HepG2 (cell line): Measurements from ENCODE around the gene IL17RC. TPM values are rescaled to one million over a fixed set of nuclear protein-coding genes. Genes with fewer than 3 reads are reported as not detected.

ENCODE experiments used
- ATAC-seq: fragments of 200-7000 bp; cut with Tn5 transposase; 3 replicates; pipeline ENCODE4 v1.9.1; 2020; ENCODE audit warnings: mild to moderate bottlenecking, moderate library complexity
- BruUV-seq: library from RNA; stranded (reverse); fragments of 400-500 nt; replicated peaks from 2 replicates; lab custom pipeline; 2021; lab: Mats Ljungman, UMichigan
- CTCF ChIA-PET: fragments of 300-600 bp; formaldehyde crosslinking; extraction: SDS; loops from one replicate; lab custom pipeline; 2021; ENCODE audit warnings: low total read pairs, inconsistent platforms, low intra/inter-chr PET ratio; lab: Yijun Ruan, JAX
- POLR2A ChIA-PET: fragments of 350-600 bp; sonication (Branson Sonifier 250); formaldehyde crosslinking; loops from one replicate; lab custom pipeline; 2020; ENCODE audit warnings: antibody characterized with exemption, inconsistent platforms; lab: Yijun Ruan, JAX
- DNase-seq: peaks from one replicate; pipeline ENCODE4 v3.0.0-alpha.2; 2015; ENCODE audit warnings: low spot score
- FAIRE-seq: peaks from 3 replicates; lab custom pipeline; 2011; peaks lifted over from hg19 to GRCh38; lab: Jason Lieb, UNC
- H2AFZ ChIP-seq: one replicate; pipeline ENCODE4 v1.6.1; 2011; ENCODE audit warnings: low read length, inconsistent platforms
- H3K27ac ChIP-seq: fragments of 300-600 bp; 3 replicates; pipeline ENCODE4 v1.8.0; 2011; ENCODE audit warnings: mixed run types, mild to moderate bottlenecking, mixed read lengths, low read length, inconsistent platforms; ENCODE audit not compliant: insufficient read depth; ENCODE audit errors: extremely low read length
- H3K27me3 ChIP-seq, 2 experiments: fragments of 200-600 bp in 1 of 2; 2 replicates in 1 of 2; 3 replicates in 1 of 2; pipeline versions ENCODE4 v1.6.0 to v1.8.0; 2011; ENCODE audit warnings: low read length in 2 of 2, mild to moderate bottlenecking in 2 of 2, moderate library complexity in 2 of 2, inconsistent platforms in 1 of 2; ENCODE audit not compliant: insufficient read depth in 2 of 2, control insufficient read depth in 1 of 2
- H3K36me3 ChIP-seq, 2 experiments: fragments of 200-600 bp in 1 of 2; replicated peaks in 1 of 2; 2 replicates in 1 of 2; 3 replicates in 1 of 2; pipeline versions ENCODE4 v1.5.1 to v1.8.0; 2011; ENCODE audit warnings: low read length in 2 of 2, inconsistent platforms in 1 of 2; ENCODE audit not compliant: insufficient read depth in 2 of 2, control insufficient read depth in 1 of 2
- H3K4me1 ChIP-seq: 2 replicates; pipeline ENCODE4 v1.5.1; 2012; ENCODE audit warnings: low read length, inconsistent platforms; ENCODE audit not compliant: insufficient read depth
- H3K4me2 ChIP-seq: 2 replicates; pipeline ENCODE4 v1.6.0; 2011; ENCODE audit warnings: low read depth, low read length, inconsistent platforms
- H3K4me3 ChIP-seq, 3 experiments: fragments of 200-600 bp in 1 of 3; sonication (generic), shearing (Covaris generic) in 1 of 3; replicated peaks in 1 of 3; 2 replicates each; pipeline ENCODE4 v1.5.1; 2011 to 2016; ENCODE audit warnings: low read length in 3 of 3, inconsistent platforms in 2 of 3, low read depth in 2 of 3, mild to moderate bottlenecking in 2 of 3, control low read depth in 1 of 3, mixed read lengths in 1 of 3; ENCODE audit not compliant: insufficient read depth in 1 of 3
- H3K79me2 ChIP-seq: one replicate; pipeline ENCODE4 v1.6.1; 2011; ENCODE audit warnings: low read length, inconsistent platforms; ENCODE audit not compliant: insufficient read depth
- H3K9ac ChIP-seq: 2 replicates; pipeline ENCODE4 v1.6.0; 2011; ENCODE audit warnings: mild to moderate bottlenecking, low read depth, low read length, inconsistent platforms; ENCODE audit not compliant: insufficient read depth
- H3K9me3 ChIP-seq: 2 replicates; pipeline ENCODE4 v1.5.1; 2012; ENCODE audit warnings: mild to moderate bottlenecking, low read length
- H4K20me1 ChIP-seq: 2 replicates; pipeline ENCODE4 v1.6.0; 2011; ENCODE audit warnings: inconsistent platforms, mild to moderate bottlenecking, low read length, moderate library complexity; ENCODE audit not compliant: insufficient read depth
- AGO2 ChIP-seq: fragments of 200-400 bp; formaldehyde crosslinking; optimal IDR thresholded peaks from 2 replicates; pipeline ENCODE3; 2017; ENCODE audit warnings: mild to moderate bottlenecking, low read depth, low read length, moderate library complexity
- CEBPB ChIP-seq: IDR thresholded peaks from 2 replicates; pipeline ENCODE4 v1.6.1; 2011; ENCODE audit warnings: low read depth, low read length, improper control_type of control experiment, borderline replicate concordance
- ELK4 ChIP-seq: sonication (generic); formaldehyde crosslinking; IDR thresholded peaks from 2 replicates; pipeline ENCODE4 v1.9.0; 2021; ENCODE audit warnings: missing genetic modification reagents, borderline replicate concordance
- EP300 ChIP-seq, 3 experiments: sonication (generic) in 1 of 3; formaldehyde crosslinking in 1 of 3; IDR thresholded peaks; 2 replicates each; pipeline versions ENCODE4 v1.5.1 to v1.6.1; 2011 to 2020; ENCODE audit warnings: low read depth in 2 of 3, low read length in 2 of 3, borderline replicate concordance in 1 of 3, improper control_type of control experiment in 1 of 3, mild to moderate bottlenecking in 1 of 3, missing genetic modification reagents in 1 of 3, moderate library complexity in 1 of 3
- HIVEP1 ChIP-seq: sonication (generic); formaldehyde crosslinking; IDR thresholded peaks from 2 replicates; pipeline ENCODE4 v1.4.0; 2020; ENCODE audit warnings: mild to moderate bottlenecking, missing genetic modification reagents
- KLF11 ChIP-seq: IDR thresholded peaks from 2 replicates; pipeline ENCODE4 v1.6.1; 2016; ENCODE audit warnings: missing compliant biosample characterization
- MEIS1 ChIP-seq: sonication (generic); formaldehyde crosslinking; IDR thresholded peaks from 2 replicates; pipeline ENCODE4 v1.9.0; 2021; ENCODE audit warnings: mild to moderate bottlenecking, missing genetic modification reagents, moderate library complexity, borderline replicate concordance
- NR2F1 ChIP-seq, 2 experiments: fragments of 450-650 bp in 1 of 2; formaldehyde crosslinking in 1 of 2; IDR thresholded peaks; 2 replicates each; pipeline versions ENCODE4 v1.5.0 to v1.6.1; 2016 to 2020; ENCODE audit warnings: mild to moderate bottlenecking in 1 of 2, missing compliant biosample characterization in 1 of 2, missing genetic modification reagents in 1 of 2, moderate library complexity in 1 of 2
- PAF1 ChIP-seq: IDR thresholded peaks from 2 replicates; pipeline ENCODE4 v1.6.1; 2016; ENCODE audit warnings: missing genetic modification reagents, missing compliant biosample characterization
- PCBP2 ChIP-seq: fragments of 200-400 bp; formaldehyde crosslinking; optimal IDR thresholded peaks from 2 replicates; pipeline ENCODE3; 2018; ENCODE audit warnings: low read length, low read depth; ENCODE audit not compliant: poor library complexity, severe bottlenecking
- POLR2AphosphoS5 ChIP-seq: IDR thresholded peaks from 2 replicates; pipeline ENCODE4 v1.6.1; 2012; ENCODE audit warnings: low read depth, low read length
- RBFOX2 ChIP-seq: fragments of 200-400 bp; formaldehyde crosslinking; IDR thresholded peaks from 2 replicates; pipeline ENCODE4 v1.6.1; 2017; ENCODE audit warnings: low read depth, mild to moderate bottlenecking, low read length
- SAP130 ChIP-seq: IDR thresholded peaks from 2 replicates; pipeline ENCODE4 v1.6.1; 2016; ENCODE audit warnings: low read depth
- SNAI1 ChIP-seq: sonication (generic); formaldehyde crosslinking; IDR thresholded peaks from 2 replicates; pipeline ENCODE4 v1.5.0; 2020; ENCODE audit warnings: mild to moderate bottlenecking, missing genetic modification reagents, borderline replicate concordance
- SRSF9 ChIP-seq: fragments of 200-400 bp; formaldehyde crosslinking; IDR thresholded peaks from 2 replicates; pipeline ENCODE4 v1.6.1; 2018; ENCODE audit warnings: borderline replicate concordance, mild to moderate bottlenecking, low read depth, low read length; ENCODE audit not compliant: insufficient read depth, poor library complexity, severe bottlenecking
- ZNF83 ChIP-seq: sonication (generic); formaldehyde crosslinking; IDR thresholded peaks from 2 replicates; pipeline ENCODE4 v1.4.0; 2020; ENCODE audit warnings: missing genetic modification reagents, mild to moderate bottlenecking, borderline replicate concordance
- WGBS: methylation state at CpG from one replicate; pipeline ENCODE4 v1.1.6; 2017; ENCODE audit warnings: low lambda C conversion rate; 5-methylcytosine and 5-hydroxymethylcytosine counted together
- in situ Hi-C: cut with HindIII; loops from 2 replicates; pipeline ENCODE4 v1.10.0; 2017; ENCODE audit warnings: low pct_unique_long_range_greater_than_20kb; ENCODE audit not compliant: extremely low pct_ligation_motif_present
- intact Hi-C: fragments of 100-400 bp; cut with micrococcal nuclease; formaldehyde crosslinking; loops from one replicate; pipeline ENCODE4 v1.10.0; 2022; ENCODE audit not compliant: unreplicated experiment
- polyA plus RNA-seq, 8 experiments: library from polyadenylated mRNA; depleted of rRNA in 3 of 8; stranded (reverse) in 7 of 8; unstranded in 1 of 8; fragments of >200 nt; fragmentation: Illumina TruSeq in 4 of 8; extraction: Trizol in 4 of 8; gene quantifications; 2 replicates each; pipeline versions ENCODE4 v1.2.1 to v1.2.3, GENCODE V29; 2011 to 2016; ENCODE audit warnings: low read depth in 4 of 8, missing spikeins in 1 of 8, mixed read lengths in 1 of 8; ENCODE audit not compliant: insufficient read depth in 1 of 8
- total RNA-seq, 5 experiments: library from RNA; depleted of rRNA; stranded (reverse); fragments of >200 nt; fragmentation: Illumina TruSeq; extraction: Trizol; gene quantifications; 2 replicates each; pipeline ENCODE4 v1.2.3, GENCODE V29; 2016; ENCODE audit warnings: low read depth in 1 of 5
- TF ChIP-seq, protein P1 (sequence below): sonication (generic); formaldehyde crosslinking; IDR thresholded peaks from 2 replicates; pipeline ENCODE4 v1.8.0; 2022; ENCODE audit warnings: missing genetic modification reagents, mild to moderate bottlenecking, borderline replicate concordance
- TF ChIP-seq, protein P2 (sequence below): sonication (generic); formaldehyde crosslinking; IDR thresholded peaks from 2 replicates; pipeline ENCODE4 v1.4.0; 2020; ENCODE audit warnings: missing genetic modification reagents

Gene IL17RC
- total and polyA plus RNA-seq, 2 of the 13 experiments (the other 11 are each of a cell fraction or from before 2014, with no cell fraction given) = 20.7 to 24.0 TPM

- no peak for TF ChIP-seq HIVEP1 (CRISPR knock-in tag)
- TF ChIP-seq KLF11 (CRISPR knock-in tag) = no peak
- TF ChIP-seq, protein P1, sequence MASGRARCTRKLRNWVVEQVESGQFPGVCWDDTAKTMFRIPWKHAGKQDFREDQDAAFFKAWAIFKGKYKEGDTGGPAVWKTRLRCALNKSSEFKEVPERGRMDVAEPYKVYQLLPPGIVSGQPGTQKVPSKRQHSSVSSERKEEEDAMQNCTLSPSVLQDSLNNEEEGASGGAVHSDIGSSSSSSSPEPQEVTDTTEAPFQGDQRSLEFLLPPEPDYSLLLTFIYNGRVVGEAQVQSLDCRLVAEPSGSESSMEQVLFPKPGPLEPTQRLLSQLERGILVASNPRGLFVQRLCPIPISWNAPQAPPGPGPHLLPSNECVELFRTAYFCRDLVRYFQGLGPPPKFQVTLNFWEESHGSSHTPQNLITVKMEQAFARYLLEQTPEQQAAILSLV (CRISPR knock-in tag) = no peak
- peak; percentile 36; the same call in 1 of the 2 replicates for TF ChIP-seq POLR2AphosphoS5
- TF ChIP-seq PCBP2 = no peak
- no peak for TF ChIP-seq SAP130
- TF ChIP-seq ZNF83 (CRISPR knock-in tag) = no peak
- TF ChIP-seq NR2F1 (CRISPR knock-in tag; IDR thresholded peaks at IDR 0.05) = no peak
- TF ChIP-seq PAF1 (CRISPR knock-in tag) = peak; percentile 81; the same call in 1 of the 2 replicates
- TF ChIP-seq EP300 (IDR thresholded peaks at IDR 0.05; ENCODE audit: low read depth in 2 of 2, low read length in 2 of 2) = no peak
- no peak for TF ChIP-seq EP300 (CRISPR knock-in tag; IDR thresholded peaks at IDR 0.05; ENCODE audit: borderline replicate concordance)
- no peak for TF ChIP-seq SNAI1 (CRISPR knock-in tag)
- no peak for TF ChIP-seq MEIS1 (CRISPR knock-in tag)
- TF ChIP-seq ELK4 (CRISPR knock-in tag) = no peak
- TF ChIP-seq, protein P2, sequence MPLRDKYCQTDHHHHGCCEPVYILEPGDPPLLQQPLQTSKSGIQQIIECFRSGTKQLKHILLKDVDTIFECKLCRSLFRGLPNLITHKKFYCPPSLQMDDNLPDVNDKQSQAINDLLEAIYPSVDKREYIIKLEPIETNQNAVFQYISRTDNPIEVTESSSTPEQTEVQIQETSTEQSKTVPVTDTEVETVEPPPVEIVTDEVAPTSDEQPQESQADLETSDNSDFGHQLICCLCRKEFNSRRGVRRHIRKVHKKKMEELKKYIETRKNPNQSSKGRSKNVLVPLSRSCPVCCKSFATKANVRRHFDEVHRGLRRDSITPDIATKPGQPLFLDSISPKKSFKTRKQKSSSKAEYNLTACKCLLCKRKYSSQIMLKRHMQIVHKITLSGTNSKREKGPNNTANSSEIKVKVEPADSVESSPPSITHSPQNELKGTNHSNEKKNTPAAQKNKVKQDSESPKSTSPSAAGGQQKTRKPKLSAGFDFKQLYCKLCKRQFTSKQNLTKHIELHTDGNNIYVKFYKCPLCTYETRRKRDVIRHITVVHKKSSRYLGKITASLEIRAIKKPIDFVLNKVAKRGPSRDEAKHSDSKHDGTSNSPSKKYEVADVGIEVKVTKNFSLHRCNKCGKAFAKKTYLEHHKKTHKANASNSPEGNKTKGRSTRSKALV (CRISPR knock-in tag) = no peak
- no peak for TF ChIP-seq CEBPB
- TF ChIP-seq SRSF9 = no peak
- peak; percentile 55; the same call in 1 of the 2 replicates for TF ChIP-seq RBFOX2
- peak; percentile 26 for TF ChIP-seq AGO2
- Histone ChIP-seq H3K36me3 (peaks cover 3 to 9% of the 10 kb centered on the region in 2 experiments; a peak in 4 of 5 replicates), H3K4me3 (no peak overlapping the region), H3K79me2 (peaks cover 26% of the 10 kb centered on the region), H4K20me1 (no peaks in the 10 kb centered on the region), H3K27ac (no peak overlapping the region), H3K9me3 (no peaks in the 10 kb centered on the region), H3K9ac (no peak overlapping the region), H3K4me2 (no peak overlapping the region), H3K27me3 (no peaks in the 10 kb centered on the region; a peak in 1 of 5 replicates), H2AFZ (no peak overlapping the region), H3K4me1 (peaks cover 69% of the 10 kb centered on the region)
- intact Hi-C loops = no loop called here
- DNase-seq (no peak), ATAC-seq (no peak), FAIRE-seq (no peak)
- POLR2A ChIA-PET = interaction anchor here (1.7 to 2.3 kb wide), 5 partner anchors 9 to 53 kb away, joined by 3 to 16 read pairs (median 8); partner anchors contain the start of genes CRELD1, IL17RC, IL17RE and RPUSD3
- in situ Hi-C loops = no loop called here
- BruUV-seq = no TSS peak
- WGBS = 100% methylated on average over 1 of the region's 1 CpG
- CTCF ChIA-PET = no interaction called here
These were observed 23.2 kb upstream of the IL17RC start for GRCh38 chr3:9893739-9894138.
